Osteocyte (in vitro differentiated cells): ENCODE measurements around the gene MRPS18C. TPM values are rescaled to one million over a fixed set of nuclear protein-coding genes. Genes with fewer than 3 reads are reported as not detected.

Experiments
- DNase-seq: peaks from one replicate; pipeline ENCODE4 v3.0.0; 2021; ENCODE audit warnings: mixed read lengths; ENCODE audit not compliant: unreplicated experiment; ENCODE audit errors: extremely low spot score
- H3K27ac Mint-ChIP-seq: one replicate; pipeline ENCODE4 v1.8.0; 2021; ENCODE audit warnings: mild to moderate bottlenecking, mixed read lengths; ENCODE audit not compliant: unreplicated experiment
- H3K27me3 Mint-ChIP-seq: one replicate; pipeline ENCODE4 v1.8.0; 2021; ENCODE audit warnings: mixed read lengths; ENCODE audit not compliant: unreplicated experiment
- H3K36me3 Mint-ChIP-seq: one replicate; pipeline ENCODE4 v1.8.0; 2021; ENCODE audit warnings: mixed read lengths; ENCODE audit not compliant: unreplicated experiment
- H3K4me1 Mint-ChIP-seq: one replicate; pipeline ENCODE4 v1.8.0; 2021; ENCODE audit warnings: mixed read lengths; ENCODE audit not compliant: unreplicated experiment
- H3K4me3 Mint-ChIP-seq: one replicate; pipeline ENCODE4 v1.8.0; 2021; ENCODE audit warnings: mild to moderate bottlenecking, moderate library complexity, mixed read lengths; ENCODE audit not compliant: unreplicated experiment
- H3K9me3 Mint-ChIP-seq: one replicate; pipeline ENCODE4 v1.8.0; 2021; ENCODE audit warnings: mixed read lengths; ENCODE audit not compliant: unreplicated experiment
- CTCF ChIP-seq: fragments of 200-600 bp; sonication (generic); IDR thresholded peaks from 2 replicates; pipeline ENCODE4 v1.5.0; 2021; ENCODE audit warnings: antibody characterized with exemption, mild to moderate bottlenecking, moderate library complexity
- total RNA-seq: library from RNA; stranded (reverse); gene quantifications from 2 replicates; pipeline ENCODE4 v1.2.1, GENCODE V29; 2021

MRPS18C gene
- total RNA-seq, 1 donor from 2014 or later, result 38.9 TPM

DNA sequence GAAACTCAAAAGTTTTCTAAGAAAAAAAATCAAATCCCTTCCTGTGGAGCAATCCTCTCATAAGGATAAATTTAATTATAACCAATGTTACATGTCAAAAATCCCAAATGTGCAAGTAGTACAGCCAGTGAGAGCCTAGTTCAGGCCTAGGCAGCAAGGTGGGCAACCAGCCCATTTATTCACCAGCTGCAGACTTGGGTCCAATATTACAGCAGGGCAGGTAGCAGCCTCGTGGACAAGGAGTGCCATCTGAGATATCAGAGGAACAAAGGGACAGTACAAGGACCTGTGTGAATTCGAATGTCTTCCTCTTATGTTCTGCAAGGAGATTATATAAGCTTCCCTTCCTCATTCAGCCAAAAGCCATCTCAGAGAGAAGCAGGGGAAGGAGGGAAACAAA is 6.8 kb upstream of the MRPS18C start:
- no peaks in the 10 kb centered on the region for H3K9me3 Mint-ChIP-seq
- H3K27me3 Mint-ChIP-seq, result no peaks in the 10 kb centered on the region
- DNase-seq, result no peak
- peaks cover 2% of the 10 kb centered on the region for H3K4me1 Mint-ChIP-seq
- H3K4me3 Mint-ChIP-seq, result no peak overlapping the region
- TF ChIP-seq CTCF, result no peak
- peaks cover 21% of the 10 kb centered on the region for H3K36me3 Mint-ChIP-seq
- H3K27ac Mint-ChIP-seq, result no peak overlapping the region

- H3K27ac Mint-ChIP-seq, result peak overlapping the region; percentile 100
- peaks cover 23% of the 10 kb centered on the region for H3K4me1 Mint-ChIP-seq
- H3K27me3 Mint-ChIP-seq, result no peaks in the 10 kb centered on the region
- peaks cover 16% of the 10 kb centered on the region for H3K36me3 Mint-ChIP-seq
- no peak for DNase-seq
- TF ChIP-seq CTCF, result no peak
- H3K9me3 Mint-ChIP-seq, result no peaks in the 10 kb centered on the region
- H3K4me3 Mint-ChIP-seq, result peak overlapping the region; percentile 99
Observed at GRCh38 chr4:83454686-83455085, 1.2 kb upstream of the MRPS18C start.

- peaks cover 16% of the 10 kb centered on the region for H3K36me3 Mint-ChIP-seq
- peak overlapping the region; percentile 100 for H3K27ac Mint-ChIP-seq
- peaks cover 23% of the 10 kb centered on the region for H3K4me1 Mint-ChIP-seq
- H3K9me3 Mint-ChIP-seq, result no peaks in the 10 kb centered on the region
- no peaks in the 10 kb centered on the region for H3K27me3 Mint-ChIP-seq
- H3K4me3 Mint-ChIP-seq, result peak overlapping the region; percentile 99
- no peak for DNase-seq
- TF ChIP-seq CTCF, result no peak
Observed at GRCh38 chr4:83456184-83456501, 285 bp downstream of the MRPS18C start.

DNA sequence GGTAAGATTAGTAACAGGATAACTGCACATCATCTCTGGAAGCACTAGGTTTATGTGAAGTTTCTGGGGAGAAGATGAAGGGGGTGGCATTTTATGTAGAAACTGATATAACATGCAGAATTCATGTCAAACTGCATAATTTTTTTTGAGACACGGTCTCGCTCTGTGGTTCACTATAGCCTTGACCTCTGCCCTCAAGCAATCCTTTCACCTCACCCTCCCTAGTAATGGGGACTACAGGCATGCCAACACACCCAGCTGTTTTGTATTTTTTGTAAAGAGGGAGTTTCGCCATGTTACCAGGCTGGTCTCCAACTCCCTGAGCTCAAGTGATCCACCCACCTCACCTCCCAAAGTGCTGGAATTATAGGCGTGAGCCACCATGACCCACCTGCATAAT is 17.6 kb downstream of the MRPS18C start:
- TF ChIP-seq CTCF, result no peak
- DNase-seq, result no peak
- no peak overlapping the region for H3K4me3 Mint-ChIP-seq
- no peak overlapping the region for H3K27ac Mint-ChIP-seq
- H3K36me3 Mint-ChIP-seq, result peaks cover 21% of the 10 kb centered on the region
- H3K9me3 Mint-ChIP-seq, result no peaks in the 10 kb centered on the region
- H3K4me1 Mint-ChIP-seq, result no peaks in the 10 kb centered on the region
- H3K27me3 Mint-ChIP-seq, result no peaks in the 10 kb centered on the region

- DNase-seq, result no peak
- Mint-ChIP-seq H3K27me3 (no peaks in the 10 kb centered on the region), H3K4me1 (no peaks in the 10 kb centered on the region)
Observed at GRCh38 chr4:83473966-83474365, 18.1 kb downstream of the MRPS18C start.

More at GRCh38 chr4:83473966-83474365, 18.1 kb downstream of the MRPS18C start:
- H3K36me3 Mint-ChIP-seq, result peaks cover 21% of the 10 kb centered on the region
- H3K27ac Mint-ChIP-seq, result no peak overlapping the region
- no peak for TF ChIP-seq CTCF
- H3K4me3 Mint-ChIP-seq, result no peak overlapping the region
- H3K9me3 Mint-ChIP-seq, result no peaks in the 10 kb centered on the region
